K562 (cell line): ENCODE measurements around the gene MRPL52. TPM values are rescaled to one million over a fixed set of nuclear protein-coding genes. Genes with fewer than 3 reads are reported as not detected.

Source experiments
- BMI1 ChIP-seq: fragments of 150-350 bp; IDR thresholded peaks from 2 replicates; pipeline ENCODE4 v1.6.1; 2014; ENCODE audit warnings: low read length
- CTCF ChIP-seq, 3 experiments: IDR thresholded peaks in 2 of 3; conservative IDR thresholded peaks in 1 of 3; 2 replicates each; pipeline ENCODE4 v1.5.1; 2011 to 2012; ENCODE audit warnings: low read length in 3 of 3, mild to moderate bottlenecking in 3 of 3, control low read depth in 2 of 3, improper control_type of control experiment in 1 of 3, inconsistent platforms in 1 of 3, low read depth in 1 of 3, mixed read lengths in 1 of 3, moderate library complexity in 1 of 3; ENCODE audit not compliant: insufficient read depth in 2 of 3
- CXXC5 ChIP-seq: fragments of 250-450 bp; sonication (Bioruptor Pico); IDR thresholded peaks from 2 replicates; pipeline ENCODE4 v1.8.0; 2022; ENCODE audit warnings: inconsistent platforms, mild to moderate bottlenecking, moderate library complexity
- DMBX1 ChIP-seq: fragments of 250-450 bp; sonication (Bioruptor Pico); IDR thresholded peaks from 2 replicates; pipeline ENCODE4 v1.8.0; 2022; ENCODE audit warnings: inconsistent platforms, mild to moderate bottlenecking, moderate library complexity, borderline replicate concordance
- E4F1 ChIP-seq: fragments of 250-450 bp; sonication (Bioruptor Pico); IDR thresholded peaks from 2 replicates; pipeline ENCODE4 v1.5.0; 2021; ENCODE audit warnings: mild to moderate bottlenecking, borderline replicate concordance
- ELF2 ChIP-seq: fragments of 250-450 bp; sonication (Bioruptor Pico); IDR thresholded peaks from 2 replicates; pipeline ENCODE4 v1.5.0; 2021; ENCODE audit warnings: mild to moderate bottlenecking
- EP400 ChIP-seq: fragments of 450-650 bp; IDR thresholded peaks from 2 replicates; pipeline ENCODE4 v1.6.1; 2017; ENCODE audit warnings: antibody characterized with exemption, mild to moderate bottlenecking, moderate library complexity
- HMG20B ChIP-seq: fragments of 250-450 bp; sonication (Bioruptor Pico); IDR thresholded peaks from 2 replicates; pipeline ENCODE4 v1.5.0; 2021; ENCODE audit warnings: mild to moderate bottlenecking
- HNRNPL ChIP-seq: fragments of 200-400 bp; formaldehyde crosslinking; IDR thresholded peaks from 2 replicates; pipeline ENCODE4 v1.6.1; 2017; ENCODE audit warnings: low read depth, mild to moderate bottlenecking, low read length
- HNRNPLL ChIP-seq: fragments of 200-400 bp; formaldehyde crosslinking; IDR thresholded peaks from 2 replicates; pipeline ENCODE4 v1.6.1; 2017; ENCODE audit warnings: low read length, low read depth, mild to moderate bottlenecking; ENCODE audit not compliant: poor library complexity, severe bottlenecking
- KDM5B ChIP-seq: fragments of 200-600 bp; sonication (generic); IDR thresholded peaks from 2 replicates; pipeline ENCODE4 v1.6.1; 2012; ENCODE audit warnings: low read depth, mild to moderate bottlenecking, moderate library complexity, low read length, control low read depth, inconsistent platforms; ENCODE audit not compliant: insufficient replicate concordance
- MBD2 ChIP-seq: sonication (generic); IDR thresholded peaks from 2 replicates; pipeline ENCODE4 v1.6.1; 2016; ENCODE audit warnings: low read depth, borderline replicate concordance
- MIER1 ChIP-seq: fragments of 450-650 bp; IDR thresholded peaks from 2 replicates; pipeline ENCODE4 v1.6.1; 2016; ENCODE audit warnings: antibody characterized with exemption, mild to moderate bottlenecking, low read depth
- NFE2 ChIP-seq: IDR thresholded peaks from 2 replicates; pipeline ENCODE4 v1.6.1; 2014; ENCODE audit warnings: antibody characterized with exemption, low read depth
- POLR2H ChIP-seq: IDR thresholded peaks from 2 replicates; pipeline ENCODE4 v1.6.1; 2016; ENCODE audit warnings: missing genetic modification characterization, low read depth, mild to moderate bottlenecking, control low read depth, missing compliant biosample characterization, moderate library complexity
- POU5F1 ChIP-seq: fragments of 150-350 bp; IDR thresholded peaks from 2 replicates; pipeline ENCODE4 v1.6.1; 2014; ENCODE audit warnings: borderline replicate concordance, low read length, low read depth, mild to moderate bottlenecking; ENCODE audit not compliant: partially characterized antibody
- RNF219 ChIP-seq: fragments of 250-450 bp; sonication (Bioruptor Pico); IDR thresholded peaks from 2 replicates; pipeline ENCODE4 v1.5.0; 2022; ENCODE audit warnings: mild to moderate bottlenecking
- SMAD1 ChIP-seq: fragments of 150-350 bp; IDR thresholded peaks from 2 replicates; pipeline ENCODE4 v1.6.1; 2014; ENCODE audit warnings: low read length, low read depth; ENCODE audit not compliant: partially characterized antibody
- TCF7 ChIP-seq: sonication (generic); IDR thresholded peaks from 2 replicates; pipeline ENCODE4 v1.6.1; 2016; ENCODE audit warnings: antibody characterized with exemption, borderline replicate concordance
- XRCC3 ChIP-seq: fragments of 450-650 bp; IDR thresholded peaks from 2 replicates; pipeline ENCODE4 v1.6.1; 2017; ENCODE audit warnings: mild to moderate bottlenecking, moderate library complexity
- ZFP1 ChIP-seq: fragments of 450-650 bp; formaldehyde crosslinking; IDR thresholded peaks from 2 replicates; pipeline ENCODE4 v1.4.0; 2020; ENCODE audit warnings: mild to moderate bottlenecking, mixed read lengths
- ZFPM2 ChIP-seq: fragments of 250-450 bp; sonication (Bioruptor Pico); IDR thresholded peaks from 2 replicates; pipeline ENCODE4 v1.5.1; 2022; ENCODE audit warnings: mild to moderate bottlenecking
- polyA plus RNA-seq, 8 experiments: library from polyadenylated mRNA; depleted of rRNA in 4 of 8; stranded (reverse) in 5 of 8; unstranded in 3 of 8; fragments of >200 nt; fragmentation: Nextera tagmentation in 2 of 8; fragmentation: Illumina TruSeq in 1 of 8; extraction: Ambion mirVana in 2 of 8; extraction: Trizol in 1 of 8; gene quantifications; 2 replicates each; pipeline versions ENCODE4 v1.2.1 to v1.2.3, GENCODE V29; 2011 to 2014; ENCODE audit warnings: inconsistent platforms in 1 of 8, missing spikeins in 1 of 8
- total RNA-seq, 7 experiments: library from RNA; depleted of rRNA in 6 of 7; stranded (reverse); fragments of >200 nt in 6 of 7; fragmentation: Illumina TruSeq in 2 of 7; extraction: Trizol in 2 of 7; gene quantifications; 2 replicates each; pipeline versions ENCODE4 v1.2.1 to v1.2.3, GENCODE V29; 2011 to 2021; ENCODE audit warnings: low replicate concordance in 1 of 7

Gene MRPL52
- total and polyA plus RNA-seq, 9 of the 15 experiments (the other 6 are each of a cell fraction or from before 2014, with no cell fraction given) = 56.5 to 213 (median 168) TPM

- TF ChIP-seq XRCC3 = no peak
- no peak for TF ChIP-seq CXXC5
- peak; percentile 62; the same call in 1 of the 2 replicates for TF ChIP-seq EP400
- TF ChIP-seq BMI1 = no peak
- no peak for TF ChIP-seq HNRNPLL
- TF ChIP-seq MBD2 = no peak
- TF ChIP-seq SMAD1 = no peak
- TF ChIP-seq ELF2 = 0 out of 2 replicates have a peak, but pooled peaks have one; percentile 12
- no peak for TF ChIP-seq DMBX1 (CRISPR knock-in tag)
- no peak for TF ChIP-seq POU5F1
- TF ChIP-seq HNRNPL = peak; percentile 59; the same call in 1 of the 2 replicates
- TF ChIP-seq NFE2 = no peak
- TF ChIP-seq TCF7 = no peak
- no peak for TF ChIP-seq RNF219
- peak; percentile 94 to 97 (median 95) for TF ChIP-seq CTCF (IDR thresholded peaks at IDR 0.05 in 2 of 3, conservative IDR thresholded peaks at IDR 0.05 in 1 of 3; ENCODE audit: insufficient read depth in 2 of 3, low read depth in 1 of 3, low read length in 3 of 3)
- no peak for TF ChIP-seq HMG20B (CRISPR knock-in tag)
- no peak for TF ChIP-seq MIER1
- TF ChIP-seq POLR2H (tag) = no peak
- TF ChIP-seq ZFPM2 = no peak
- TF ChIP-seq E4F1 (CRISPR knock-in tag) = no peak
- TF ChIP-seq KDM5B = no peak
- TF ChIP-seq ZFP1 = no peak
Observed at GRCh38 chr14:22852940-22853767, 23.5 kb downstream of the MRPL52 start (continued).
